ENCODE results near the gene HSPA6.
"Not testable (repeated sequence)": the region's sequence is repeated elsewhere in the genome, so short reads cannot be mapped to it uniquely, and the experiment has no call there.

HSPA6 gene

GRCh38 chr1:161523817-161524741 lies at the start of gene HSPA6:
HSPA6 (plus strand) TSS chr1:161524540; CDS start chr1:161524659, 119 bp downstream.
- DNase-seq = peak; percentile 74

GRCh38 chr1:161477711-161478110 lies 46.6 kb upstream of the HSPA6 start:
- DNase-seq = not testable (repeated sequence)

- DNase-seq = no peak
Observed at GRCh38 chr1:161478985-161479384, 45.4 kb upstream of the HSPA6 start.

GRCh38 chr1:161480381-161481035 lies 43.8 kb upstream of the HSPA6 start:
- no peak for DNase-seq

GRCh38 chr1:161481624-161482392 lies 42.5 kb upstream of the HSPA6 start:
- DNase-seq = no peak

- peak; percentile 11 for DNase-seq
Observed at GRCh38 chr1:161482610-161483009, 41.7 kb upstream of the HSPA6 start.

GRCh38 chr1:161483361-161483760 lies 41.0 kb upstream of the HSPA6 start:
- DNase-seq = no peak

GRCh38 chr1:161484613-161485012 lies 39.7 kb upstream of the HSPA6 start:
- peak; percentile 5 for DNase-seq

- DNase-seq = peak; percentile 59
Observed at GRCh38 chr1:161486806-161487741, 37.3 kb upstream of the HSPA6 start.

GRCh38 chr1:161491472-161491871 lies 32.9 kb upstream of the HSPA6 start:
- DNase-seq = no peak

GRCh38 chr1:161492827-161493226 lies 31.5 kb upstream of the HSPA6 start:
- DNase-seq = no peak

- DNase-seq = no peak
Observed at GRCh38 chr1:161494091-161494735, 30.1 kb upstream of the HSPA6 start.

- DNase-seq = no peak
Observed at GRCh38 chr1:161495490-161495889, 28.9 kb upstream of the HSPA6 start.

- no peak for DNase-seq
Observed at GRCh38 chr1:161497961-161498360, 26.4 kb upstream of the HSPA6 start.

- no peak for DNase-seq
Observed at GRCh38 chr1:161498646-161499045, 25.7 kb upstream of the HSPA6 start.

- DNase-seq = no peak
Observed at GRCh38 chr1:161499099-161500039, 25.0 kb upstream of the HSPA6 start.

GRCh38 chr1:161501234-161501633 lies 23.1 kb upstream of the HSPA6 start:
- no peak for DNase-seq

- no peak for DNase-seq
Observed at GRCh38 chr1:161502181-161502580, 22.2 kb upstream of the HSPA6 start.

GRCh38 chr1:161502641-161503393 lies 21.5 kb upstream of the HSPA6 start:
- peak; percentile 58 for DNase-seq

GRCh38 chr1:161503394-161503748 lies 21.0 kb upstream of the HSPA6 start:
- DNase-seq = no peak
